Endothelial cell of umbilical vein (primary cell): ENCODE data around the gene DNAL1. TPM values are rescaled to one million over a fixed set of nuclear protein-coding genes. Genes with fewer than 3 reads are reported as not detected.
A peak's percentile ranks its signal among the peaks of the same experiment; 100 is the strongest.

ENCODE experiments used
- BruUV-seq: library from RNA; stranded (reverse); fragments of 400-500 nt; replicated peaks from 2 replicates; lab custom pipeline; 2021; lab: Mats Ljungman, UMichigan
- CTCF ChIA-PET: fragments of 300-600, 350-600 bp; sonication (Branson Sonifier 250); formaldehyde crosslinking; loops from one replicate; lab custom pipeline; 2021; ENCODE audit warnings: antibody characterized with exemption, inconsistent platforms; lab: Charles Lee
- POLR2A ChIA-PET: fragments of 300-600, 350-600 bp; sonication (Branson Sonifier 250); formaldehyde crosslinking; loops from one replicate; lab custom pipeline; 2021; ENCODE audit warnings: antibody characterized with exemption, inconsistent platforms; lab: Charles Lee
- DNase-seq: peaks from one replicate; pipeline ENCODE4 v3.0.0-alpha.2; 2011; ENCODE audit warnings: low read depth, low spot score
- FAIRE-seq: peaks from 2 replicates; lab custom pipeline; 2011; peaks lifted over from hg19 to GRCh38; lab: Jason Lieb, UNC
- H2AFZ ChIP-seq: 2 replicates; pipeline ENCODE4 v1.6.0; 2012; ENCODE audit warnings: low read depth, low read length, control low read depth, inconsistent platforms
- H3K27ac ChIP-seq: 2 replicates; pipeline ENCODE4 v1.5.1; 2011; ENCODE audit warnings: low read depth, mild to moderate bottlenecking, control low read depth, low read length, moderate library complexity; ENCODE audit not compliant: insufficient read depth
- H3K27me3 ChIP-seq, 2 experiments: 2 replicates each; pipeline versions ENCODE4 v1.6.0 to v1.6.1; 2011; ENCODE audit warnings: low read length in 2 of 2, mixed read lengths in 1 of 2; ENCODE audit not compliant: control insufficient read depth in 2 of 2, insufficient read depth in 2 of 2
- H3K36me3 ChIP-seq, 2 experiments: 2 replicates in 1 of 2; 3 replicates in 1 of 2; pipeline ENCODE4 v1.5.1; 2011; ENCODE audit warnings: low read length in 2 of 2, mild to moderate bottlenecking in 1 of 2, moderate library complexity in 1 of 2; ENCODE audit not compliant: control insufficient read depth in 2 of 2, insufficient read depth in 2 of 2; ENCODE audit errors: extremely low read depth in 1 of 2
- H3K4me1 ChIP-seq: 3 replicates; pipeline ENCODE4 v1.5.1; 2011; ENCODE audit warnings: mild to moderate bottlenecking, low read length; ENCODE audit not compliant: control insufficient read depth, insufficient read depth; ENCODE audit errors: extremely low read depth
- H3K4me2 ChIP-seq: 2 replicates; pipeline ENCODE4 v1.6.1; 2011; ENCODE audit warnings: low read length, control low read depth, mixed read lengths; ENCODE audit not compliant: insufficient read depth
- H3K4me3 ChIP-seq, 3 experiments: fragments of 200-600 bp in 1 of 3; sonication (generic), shearing (Covaris generic) in 1 of 3; replicated peaks in 1 of 3; 2 replicates each; pipeline ENCODE4 v1.5.1; 2011 to 2016; ENCODE audit warnings: control low read depth in 3 of 3, low read length in 3 of 3, mild to moderate bottlenecking in 2 of 3, inconsistent platforms in 1 of 3, low read depth in 1 of 3, moderate library complexity in 1 of 3; ENCODE audit not compliant: insufficient read depth in 1 of 3
- H3K79me2 ChIP-seq: 2 replicates; pipeline ENCODE4 v1.6.0; 2012; ENCODE audit warnings: low read length, inconsistent platforms; ENCODE audit not compliant: control insufficient read depth, insufficient read depth
- H3K9ac ChIP-seq: replicated peaks from 2 replicates; pipeline ENCODE3; 2011; ENCODE audit warnings: low read length, control low read depth; ENCODE audit not compliant: insufficient read depth; ENCODE audit errors: extremely low read depth
- H3K9me1 ChIP-seq: replicated peaks from 3 replicates; pipeline ENCODE4 v1.6.0; 2011; ENCODE audit warnings: mild to moderate bottlenecking, low read length; ENCODE audit not compliant: control insufficient read depth, insufficient read depth; ENCODE audit errors: extremely low read depth
- H3K9me3 ChIP-seq: replicated peaks from 2 replicates; pipeline ENCODE4 v1.5.1; 2012; ENCODE audit warnings: low read length, inconsistent platforms; ENCODE audit not compliant: control insufficient read depth, insufficient read depth
- H4K20me1 ChIP-seq: replicated peaks from 2 replicates; pipeline ENCODE3; 2011; ENCODE audit warnings: mild to moderate bottlenecking, low read length; ENCODE audit not compliant: control insufficient read depth, insufficient read depth; ENCODE audit errors: extremely low read depth
- FOS ChIP-seq: IDR thresholded peaks from 2 replicates; pipeline ENCODE4 v1.6.1; 2011; ENCODE audit warnings: mild to moderate bottlenecking, low read length, moderate library complexity, borderline replicate concordance; ENCODE audit not compliant: insufficient read depth
- JUN ChIP-seq: IDR thresholded peaks from 2 replicates; pipeline ENCODE4 v1.6.1; 2011; ENCODE audit warnings: borderline replicate concordance, low read depth; ENCODE audit not compliant: insufficient read length, insufficient read depth
- POLR2AphosphoS5 ChIP-seq: IDR thresholded peaks from 2 replicates; pipeline ENCODE4 v1.6.1; 2012; ENCODE audit warnings: low read depth, mild to moderate bottlenecking, control low read depth, low read length, moderate library complexity; ENCODE audit not compliant: insufficient read depth
- dilution Hi-C: fragments of 300-500 bp; cut with MboI; formaldehyde crosslinking; loops from one replicate; pipeline ENCODE4 v1.15.0; 2019; ENCODE audit warnings: low sequenced_read_pairs; ENCODE audit not compliant: extremely low pct_ligation_motif_present
- intact Hi-C: fragments of 100-400 bp; cut with micrococcal nuclease; formaldehyde crosslinking; loops from one replicate; pipeline ENCODE4 v1.10.0; 2022
- polyA plus RNA-seq, 4 experiments: library from polyadenylated mRNA; depleted of rRNA in 3 of 4; stranded (reverse) in 3 of 4; unstranded in 1 of 4; fragments of >200 nt; gene quantifications; 2 replicates each; pipeline versions ENCODE4 v1.2.1 to v1.2.3, GENCODE V29; 2011 to 2012; ENCODE audit warnings: missing spikeins in 1 of 4
- total RNA-seq: library from RNA; stranded (reverse); gene quantifications from 2 replicates; pipeline ENCODE4 v1.2.3, GENCODE V29; 2021

DNAL1 gene
- total and polyA plus RNA-seq, 2 donors (not counting 3 experiments of a cell fraction or from before 2014, with no cell fraction given), result 2.4 to 15.3 TPM

GRCh38 chr14:73725116-73726024 is 80.6 kb downstream of the DNAL1 start:
- H2AFZ ChIP-seq, result no peak overlapping the region
- peak overlapping the region; percentile 98 for H3K27ac ChIP-seq
- H3K36me3 ChIP-seq, result peaks cover 44 to 48% of the 10 kb centered on the region in 2 experiments
- dilution Hi-C loops (no loop called here), intact Hi-C loops (loop anchor here (5.0 kb wide), 1 partner anchor 142 kb away; no protein-coding TSS in a partner anchor)
- no peak overlapping the region for H3K4me3 ChIP-seq
- no peaks in the 10 kb centered on the region for H4K20me1 ChIP-seq
- no peaks in the 10 kb centered on the region for H3K9me1 ChIP-seq
- POLR2A ChIA-PET, result interaction anchor here (1.2 kb wide), 1 partner anchor 11 kb away, joined by 4 read pairs; the partner anchor contains the start of gene PNMA1
- CTCF ChIA-PET, result interaction anchor here (1.4 to 12.5 kb wide), 3 partner anchors 32 to 143 kb away, joined by 5 to 245 read pairs (median 131); a partner anchor contains a TSS
- peaks cover 18% of the 10 kb centered on the region for H3K79me2 ChIP-seq
- TF ChIP-seq POLR2AphosphoS5 (peak; percentile 21), FOS (peak; percentile 37), JUN (no peak)
- H3K4me2 ChIP-seq, result no peak overlapping the region
- peak; percentile 67 for FAIRE-seq
- no peaks in the 10 kb centered on the region for H3K9me3 ChIP-seq
- H3K27me3 ChIP-seq, result no peaks in the 10 kb centered on the region
- peak overlapping the region; percentile 81 for H3K9ac ChIP-seq
- H3K4me1 ChIP-seq, result peaks cover 57% of the 10 kb centered on the region
- no TSS peak for BruUV-seq
- no peak for DNase-seq
